Mesendoderm (in vitro differentiated cells): ENCODE data around the gene ZNG1C.
"Not testable (repeated sequence)": the region's sequence is repeated elsewhere in the genome, so short reads cannot be mapped to it uniquely, and the experiment has no call there.

Source experiments
- DNase-seq: peaks from one replicate; pipeline ENCODE4 v3.0.0; 2013
- H2AK5ac ChIP-seq: 2 replicates; pipeline ENCODE4 v1.6.1; 2013; ENCODE audit warnings: low read length, inconsistent platforms
- H2BK120ac ChIP-seq: 2 replicates; pipeline ENCODE4 v1.6.1; 2013; ENCODE audit warnings: low read depth, mild to moderate bottlenecking, low read length, moderate library complexity, mixed read lengths
- H2BK15ac ChIP-seq: replicated peaks from 2 replicates; pipeline ENCODE4 v1.6.1; 2013; ENCODE audit warnings: low read depth, mild to moderate bottlenecking, moderate library complexity
- H2BK5ac ChIP-seq: 2 replicates; pipeline ENCODE4 v1.6.1; 2013; ENCODE audit warnings: low read length, inconsistent platforms
- H3K18ac ChIP-seq: 2 replicates; pipeline ENCODE4 v1.6.1; 2013; ENCODE audit warnings: mild to moderate bottlenecking, low read length, mixed read lengths
- H3K23ac ChIP-seq: one replicate; pipeline ENCODE4 v1.6.1; 2013; ENCODE audit warnings: low read length
- H3K27ac ChIP-seq: 2 replicates; pipeline ENCODE4 v1.5.1; 2013; ENCODE audit warnings: low read depth, mild to moderate bottlenecking, inconsistent platforms, low read length, moderate library complexity
- H3K27me3 ChIP-seq: 2 replicates; pipeline ENCODE4 v1.6.1; 2013; ENCODE audit warnings: low read length, control low read depth, mild to moderate bottlenecking, inconsistent platforms; ENCODE audit not compliant: insufficient read depth, poor library complexity
- H3K36me3 ChIP-seq: 2 replicates; pipeline ENCODE4 v1.6.1; 2013; ENCODE audit warnings: low read length, inconsistent platforms; ENCODE audit not compliant: control insufficient read depth, insufficient read depth
- H3K4ac ChIP-seq: one replicate; pipeline ENCODE4 v1.6.1; 2013; ENCODE audit warnings: low read depth, mild to moderate bottlenecking, low read length, moderate library complexity
- H3K4me1 ChIP-seq: 2 replicates; pipeline ENCODE4 v1.6.1; 2013; ENCODE audit warnings: low read depth, low read length, inconsistent platforms; ENCODE audit not compliant: control insufficient read depth
- H3K4me2 ChIP-seq: 2 replicates; pipeline ENCODE4 v1.6.1; 2013; ENCODE audit warnings: low read length
- H3K4me3 ChIP-seq: 2 replicates; pipeline ENCODE4 v1.5.1; 2013; ENCODE audit warnings: mild to moderate bottlenecking, low read length
- H3K56ac ChIP-seq: one replicate; pipeline ENCODE4 v1.6.1; 2013; ENCODE audit warnings: low read length
- H3K79me1 ChIP-seq: 2 replicates; pipeline ENCODE4 v1.6.1; 2013; ENCODE audit warnings: low read length, inconsistent platforms
- H3K79me2 ChIP-seq: 2 replicates; pipeline ENCODE4 v1.6.1; 2013; ENCODE audit warnings: mild to moderate bottlenecking, low read length; ENCODE audit not compliant: control insufficient read depth, insufficient read depth
- H3K9ac ChIP-seq: 2 replicates; pipeline ENCODE4 v1.6.1; 2013; ENCODE audit warnings: low read length, inconsistent platforms
- H4K5ac ChIP-seq: one replicate; pipeline ENCODE4 v1.6.1; 2013; ENCODE audit warnings: low read length
- H4K8ac ChIP-seq: one replicate; pipeline ENCODE4 v1.6.1; 2013; ENCODE audit warnings: low read depth, mild to moderate bottlenecking, control low read depth, low read length, moderate library complexity
- WGBS: extraction: QIAGEN DNeasy Blood & Tissue Kit; methylation state at CpG from one replicate; pipeline ENCODE4 v1.1.7; 2013; ENCODE audit warnings: low lambda C conversion rate, missing lambda C conversion rate; ENCODE audit not compliant: insufficient coverage; ENCODE audit errors: extremely low coverage; 5-methylcytosine and 5-hydroxymethylcytosine counted together

The ZNG1C gene

GRCh38 chr9:68335935-68336334 lies 94.2 kb downstream of the ZNG1C start:
- not testable (repeated sequence) for H2BK5ac ChIP-seq, H4K5ac ChIP-seq, H3K9ac ChIP-seq, H3K4me2 ChIP-seq, H2BK15ac ChIP-seq, H3K4ac ChIP-seq, H3K79me2 ChIP-seq, H4K8ac ChIP-seq, H3K27ac ChIP-seq, H3K4me3 ChIP-seq, H3K23ac ChIP-seq, H3K56ac ChIP-seq, H3K36me3 ChIP-seq, H3K79me1 ChIP-seq, H3K18ac ChIP-seq, H3K4me1 ChIP-seq, DNase-seq, H3K27me3 ChIP-seq, H2BK120ac ChIP-seq, H2AK5ac ChIP-seq
- no CpG with 5 or more reads among the region's 3 CpGs for WGBS

- H3K36me3 ChIP-seq, H3K4me2 ChIP-seq, H3K4me1 ChIP-seq, H4K8ac ChIP-seq, DNase-seq, H2BK5ac ChIP-seq, H3K27me3 ChIP-seq, H3K23ac ChIP-seq, H3K79me1 ChIP-seq, H2AK5ac ChIP-seq, H3K9ac ChIP-seq, H3K79me2 ChIP-seq, H3K4ac ChIP-seq, H3K4me3 ChIP-seq, H3K18ac ChIP-seq, H3K27ac ChIP-seq, H3K56ac ChIP-seq, H2BK120ac ChIP-seq, H2BK15ac ChIP-seq, H4K5ac ChIP-seq: not testable (repeated sequence)
- no CpG with 5 or more reads among the region's 10 CpGs for WGBS
These were observed 95.0 kb downstream of the ZNG1C start for GRCh38 chr9:68336639-68337339.

GRCh38 chr9:68338000-68338399 lies 96.2 kb downstream of the ZNG1C start:
- H3K18ac ChIP-seq, H3K27me3 ChIP-seq, H3K23ac ChIP-seq, H2BK5ac ChIP-seq, H2BK120ac ChIP-seq, H3K9ac ChIP-seq, H3K4me1 ChIP-seq, H3K36me3 ChIP-seq, DNase-seq, H2BK15ac ChIP-seq, H3K27ac ChIP-seq, H4K8ac ChIP-seq, H3K4ac ChIP-seq, H3K79me1 ChIP-seq, H3K4me2 ChIP-seq, H3K56ac ChIP-seq, H4K5ac ChIP-seq, H3K4me3 ChIP-seq, H2AK5ac ChIP-seq, H3K79me2 ChIP-seq: not testable (repeated sequence)
- no CpG with 5 or more reads among the region's 7 CpGs for WGBS

GRCh38 chr9:68342265-68343025 lies 100.7 kb downstream of the ZNG1C start:
- H2BK15ac ChIP-seq, H3K27me3 ChIP-seq, H3K4me3 ChIP-seq, H3K23ac ChIP-seq, H2BK120ac ChIP-seq, H4K5ac ChIP-seq, H3K36me3 ChIP-seq, H2AK5ac ChIP-seq, H3K4me2 ChIP-seq, H3K18ac ChIP-seq, H3K79me2 ChIP-seq, H2BK5ac ChIP-seq, H3K27ac ChIP-seq, DNase-seq, H3K4me1 ChIP-seq, H3K56ac ChIP-seq, H3K4ac ChIP-seq, H3K9ac ChIP-seq, H4K8ac ChIP-seq, H3K79me1 ChIP-seq: not testable (repeated sequence)
- no CpG with 5 or more reads among the region's 10 CpGs for WGBS

- not testable (repeated sequence) for H2AK5ac ChIP-seq, H3K23ac ChIP-seq, H2BK120ac ChIP-seq, H3K56ac ChIP-seq, H3K9ac ChIP-seq, H2BK5ac ChIP-seq, H3K18ac ChIP-seq, H4K5ac ChIP-seq, H3K4me3 ChIP-seq, H3K4ac ChIP-seq, H3K27me3 ChIP-seq, H3K4me2 ChIP-seq, H3K79me2 ChIP-seq, DNase-seq, H3K36me3 ChIP-seq, H3K4me1 ChIP-seq, H4K8ac ChIP-seq, H2BK15ac ChIP-seq, H3K27ac ChIP-seq, H3K79me1 ChIP-seq
- WGBS = no CpG with 5 or more reads among the region's 4 CpGs
These were observed 101.5 kb downstream of the ZNG1C start for GRCh38 chr9:68343242-68343641.
